Sigmoid colon (tissue), 7 donors: ENCODE measurements around the gene CSF2. TPM values are rescaled to one million over a fixed set of nuclear protein-coding genes. Genes with fewer than 3 reads are reported as not detected.

Experiments
- DNase-seq: peaks from one replicate; pipeline ENCODE4 v3.0.0-alpha.2; 2019
- H3K27ac ChIP-seq, 4 donors: fragments of 200-600 bp; sonication (generic); one replicate each; pipeline ENCODE4 v1.5.1; 2016 to 2019; ENCODE audit warnings: mild to moderate bottlenecking in 1 of 4
- H3K27me3 ChIP-seq, 3 donors: fragments of 200-600 bp; sonication (generic); one replicate each; pipeline ENCODE4 v1.5.1; 2019; ENCODE audit warnings: mild to moderate bottlenecking in 1 of 3
- H3K36me3 ChIP-seq, 4 donors: fragments of 200-600 bp; sonication (generic); one replicate each; pipeline ENCODE4 v1.5.1; 2016 to 2019
- H3K4me1 ChIP-seq, 4 donors: fragments of 200-600 bp; sonication (generic); one replicate each; pipeline ENCODE4 v1.5.1; 2017 to 2019
- H3K4me3 ChIP-seq, 4 donors: fragments of 200-600 bp; sonication (generic); one replicate each; pipeline ENCODE4 v1.5.1; 2017 to 2019; ENCODE audit warnings: mild to moderate bottlenecking in 2 of 4, moderate library complexity in 1 of 4
- H3K9me3 ChIP-seq, 4 donors: fragments of 200-600 bp in 3 of 4; sonication (generic) in 3 of 4; one replicate each; pipeline versions ENCODE4 v1.5.1 to v1.6.1; 2013 to 2019
- EP300 ChIP-seq, 4 donors: sonication (generic); formaldehyde crosslinking; IDR thresholded peaks; one replicate each; pipeline ENCODE4 v1.6.1; 2017; ENCODE audit warnings: antibody characterized with exemption in 4 of 4
- POLR2A ChIP-seq, 2 donors: fragments of 450-650 bp; IDR thresholded peaks; one replicate each; pipeline ENCODE4 v1.6.1; 2016; ENCODE audit warnings: antibody characterized with exemption in 2 of 2, mild to moderate bottlenecking in 2 of 2, moderate library complexity in 2 of 2
- POLR2AphosphoS5 ChIP-seq, 4 donors: sonication (generic); formaldehyde crosslinking; IDR thresholded peaks; one replicate each; pipeline ENCODE4 v1.6.1; 2017; ENCODE audit warnings: antibody characterized with exemption in 4 of 4
- WGBS, 2 donors: extraction: QIAGEN DNeasy Blood & Tissue Kit; methylation state at CpG; one replicate each; pipeline ENCODE4 v1.1.7; 2013; 5-methylcytosine and 5-hydroxymethylcytosine counted together
- intact Hi-C: fragments of 100-400 bp; cut with DNase I; formaldehyde crosslinking; loops from one replicate; pipeline ENCODE4 v1.15.1; 2023
- polyA plus RNA-seq, 3 donors: library from polyadenylated mRNA; stranded (reverse); fragments of 200-250 nt; gene quantifications; one replicate each; pipeline ENCODE4 v1.2.3, GENCODE V29; 2013
- total RNA-seq, 4 donors: library from RNA; depleted of rRNA; stranded (reverse); fragments of >200 nt; gene quantifications; one replicate each; pipeline ENCODE4 v1.1.0, GENCODE V29; 2016
- TF ChIP-seq, protein P1 (sequence below), 4 experiments: fragments of 450-650 bp in 3 of 4; fragments of 200-600 bp in 1 of 4; IDR thresholded peaks; one replicate each; pipeline ENCODE4 v1.5.1; 2016 to 2019; ENCODE audit warnings: antibody characterized with exemption in 4 of 4, mild to moderate bottlenecking in 3 of 4, moderate library complexity in 2 of 4
- donor health status: healthy with polysubstance abuse.
- donor health status: Bipolar disorder and iron deficiency.
- donor health status: healthy.

Gene CSF2
- total and polyA plus RNA-seq, 7 donors = 1.1 TPM; not detected in 6

DNA sequence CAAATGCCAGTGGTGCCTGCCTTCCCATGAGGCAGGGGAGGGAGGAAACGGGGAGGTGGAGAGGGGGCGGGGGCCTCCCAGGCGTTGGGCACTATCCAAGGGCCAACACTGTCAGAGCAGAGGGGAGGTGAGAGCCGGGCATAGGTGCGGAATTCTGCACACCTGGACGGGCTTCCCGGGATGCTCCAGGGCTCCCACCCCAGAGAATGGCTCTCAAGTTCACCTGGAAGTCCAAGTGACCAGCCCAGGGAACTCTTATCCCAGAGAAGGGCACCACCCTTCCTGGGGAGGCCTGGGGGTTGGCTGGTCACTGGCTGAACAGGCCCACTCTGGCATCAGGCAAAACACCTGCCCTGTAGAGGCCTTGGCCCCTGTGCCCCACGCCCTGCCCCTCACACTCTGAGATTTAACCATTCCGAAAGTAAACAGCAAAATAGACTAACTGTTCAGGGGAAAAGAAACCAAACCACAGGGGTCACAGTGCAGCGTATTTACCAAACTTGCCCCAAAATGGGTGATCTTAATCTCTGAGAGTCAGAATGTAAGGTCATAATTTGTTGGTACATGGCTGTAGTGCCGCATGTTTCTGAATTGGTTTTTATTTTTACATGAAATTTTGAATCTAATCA is 2.7 kb downstream of the CSF2 start:
- Histone ChIP-seq H3K27me3 (no peaks in the 10 kb centered on the region), H3K4me1 (no peaks in the 10 kb centered on the region), H3K4me3 (no peak overlapping the region), H3K9me3 (no peaks in the 10 kb centered on the region), H3K27ac (no peak overlapping the region), H3K36me3 (no peaks in the 10 kb centered on the region)
- no peak for DNase-seq
- TF ChIP-seq, protein P1, sequence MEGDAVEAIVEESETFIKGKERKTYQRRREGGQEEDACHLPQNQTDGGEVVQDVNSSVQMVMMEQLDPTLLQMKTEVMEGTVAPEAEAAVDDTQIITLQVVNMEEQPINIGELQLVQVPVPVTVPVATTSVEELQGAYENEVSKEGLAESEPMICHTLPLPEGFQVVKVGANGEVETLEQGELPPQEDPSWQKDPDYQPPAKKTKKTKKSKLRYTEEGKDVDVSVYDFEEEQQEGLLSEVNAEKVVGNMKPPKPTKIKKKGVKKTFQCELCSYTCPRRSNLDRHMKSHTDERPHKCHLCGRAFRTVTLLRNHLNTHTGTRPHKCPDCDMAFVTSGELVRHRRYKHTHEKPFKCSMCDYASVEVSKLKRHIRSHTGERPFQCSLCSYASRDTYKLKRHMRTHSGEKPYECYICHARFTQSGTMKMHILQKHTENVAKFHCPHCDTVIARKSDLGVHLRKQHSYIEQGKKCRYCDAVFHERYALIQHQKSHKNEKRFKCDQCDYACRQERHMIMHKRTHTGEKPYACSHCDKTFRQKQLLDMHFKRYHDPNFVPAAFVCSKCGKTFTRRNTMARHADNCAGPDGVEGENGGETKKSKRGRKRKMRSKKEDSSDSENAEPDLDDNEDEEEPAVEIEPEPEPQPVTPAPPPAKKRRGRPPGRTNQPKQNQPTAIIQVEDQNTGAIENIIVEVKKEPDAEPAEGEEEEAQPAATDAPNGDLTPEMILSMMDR (IDR thresholded peaks at IDR 0.05) = no peak
- TF ChIP-seq EP300 (IDR thresholded peaks at IDR 0.05) = no peak
- TF ChIP-seq POLR2AphosphoS5 (IDR thresholded peaks at IDR 0.05) = no peak
- TF ChIP-seq POLR2A (IDR thresholded peaks at IDR 0.05) = no peak
- 92 to 95% methylated on average over 11 of the region's 11 CpGs for WGBS, 2 donors
- intact Hi-C loops = no loop called here

DNA sequence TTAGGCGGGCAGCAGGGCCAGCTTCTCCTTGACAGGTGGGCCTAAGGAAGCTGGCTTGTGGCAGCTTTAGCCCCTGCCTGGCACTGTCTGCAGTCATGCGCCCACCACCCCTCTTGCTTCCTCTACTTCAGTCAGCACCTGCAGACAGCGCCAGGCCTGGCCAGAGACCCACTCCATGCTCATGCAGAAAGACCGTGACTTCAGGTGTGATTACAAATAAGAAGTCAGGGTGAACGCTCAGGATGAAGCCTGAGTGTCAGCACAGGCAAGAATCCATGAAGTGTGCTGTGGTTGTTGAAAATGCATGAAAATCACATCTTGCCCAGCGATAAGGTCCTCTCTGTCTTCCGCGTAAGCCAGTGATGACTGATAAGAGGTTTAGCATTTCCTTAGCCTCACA is 3.4 kb downstream of the CSF2 start:
- Histone ChIP-seq H3K4me3 (no peak overlapping the region), H3K36me3 (no peaks in the 10 kb centered on the region), H3K27ac (no peak overlapping the region), H3K9me3 (no peaks in the 10 kb centered on the region), H3K27me3 (no peaks in the 10 kb centered on the region), H3K4me1 (no peaks in the 10 kb centered on the region)
- 93 to 94% methylated on average over 8 of the region's 8 CpGs for WGBS, 2 donors
- TF ChIP-seq, protein P1 (IDR thresholded peaks at IDR 0.05) = no peak
- TF ChIP-seq POLR2AphosphoS5 (IDR thresholded peaks at IDR 0.05) (no peak), EP300 (IDR thresholded peaks at IDR 0.05) (no peak), POLR2A (IDR thresholded peaks at IDR 0.05) (no peak)
- intact Hi-C loops = no loop called here
- no peak for DNase-seq

GRCh38 chr5:132079081-132079480 is 5.5 kb downstream of the CSF2 start:
- no peaks in the 10 kb centered on the region for H3K36me3 ChIP-seq
- intact Hi-C loops = no loop called here
- WGBS, 2 donors = 73 to 85% methylated on average over 4 of the region's 4 CpGs
- no peak overlapping the region for H3K4me3 ChIP-seq
- TF ChIP-seq POLR2AphosphoS5 (IDR thresholded peaks at IDR 0.05) = no peak
- TF ChIP-seq EP300 (IDR thresholded peaks at IDR 0.05) = no peak
- H3K27ac ChIP-seq = no peak overlapping the region
- no peaks in the 10 kb centered on the region for H3K27me3 ChIP-seq
- no peak for DNase-seq
- no peaks in the 10 kb centered on the region for H3K4me1 ChIP-seq
- H3K9me3 ChIP-seq = no peaks in the 10 kb centered on the region

- no peak for DNase-seq
- no peaks in the 10 kb centered on the region for H3K36me3 ChIP-seq
- H3K27me3 ChIP-seq = no peaks in the 10 kb centered on the region
- H3K9me3 ChIP-seq = no peaks in the 10 kb centered on the region
- H3K4me3 ChIP-seq = no peak overlapping the region
- intact Hi-C loops = no loop called here
- TF ChIP-seq, protein P1 (IDR thresholded peaks at IDR 0.05) = no peak
- no peaks in the 10 kb centered on the region for H3K4me1 ChIP-seq
- H3K27ac ChIP-seq = no peak overlapping the region
- 66 to 96% methylated on average over 3 of the region's 3 CpGs for WGBS, 2 donors
These were observed 6.0 kb downstream of the CSF2 start for GRCh38 chr5:132079619-132080018.

DNA sequence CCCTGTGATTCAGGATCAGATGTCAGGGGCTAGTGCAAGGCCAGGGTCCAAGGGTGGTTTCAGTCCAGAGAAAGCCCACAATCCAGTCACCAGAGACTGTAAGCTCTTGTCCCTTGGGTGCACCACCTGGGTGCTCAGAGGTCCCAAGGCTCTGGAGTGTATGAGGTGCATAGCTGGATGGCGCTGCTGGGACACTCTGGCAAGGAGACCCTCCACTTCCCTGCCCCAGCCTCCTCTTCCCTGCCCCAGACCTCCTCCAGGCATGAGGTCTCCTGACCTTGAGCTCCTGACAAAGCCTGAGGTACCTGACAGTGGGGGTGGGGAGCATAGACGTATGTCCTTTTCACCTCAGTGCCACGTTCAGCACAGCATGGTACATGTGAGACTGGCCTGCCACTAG is 7.0 kb downstream of the CSF2 start:
- WGBS, 2 donors = 93 to 94% methylated on average over 3 of the region's 3 CpGs
- intact Hi-C loops = no loop called here
- Histone ChIP-seq H3K36me3 (no peaks in the 10 kb centered on the region), H3K9me3 (no peaks in the 10 kb centered on the region), H3K4me1 (no peaks in the 10 kb centered on the region), H3K27me3 (no peaks in the 10 kb centered on the region), H3K4me3 (no peak overlapping the region), H3K27ac (no peak overlapping the region)
- no peak for DNase-seq
- no peak for TF ChIP-seq POLR2AphosphoS5 (IDR thresholded peaks at IDR 0.05)
- TF ChIP-seq, protein P1 (IDR thresholded peaks at IDR 0.05) = no peak
